ENCODE results near the gene CA6. TPM values are rescaled to one million over a fixed set of nuclear protein-coding genes. Genes with fewer than 3 reads are reported as not detected.
"Not testable (repeated sequence)": the region's sequence is repeated elsewhere in the genome, so short reads cannot be mapped to it uniquely, and the experiment has no call there.

CA6 gene
- total RNA-seq, 1 experiment from 2014 or later, result not detected

GRCh38 chr1:8926707-8927694, 18.7 kb upstream of the CA6 start:
- no peak for DNase-seq (ENCODE audit: low read depth)

- no peak for DNase-seq (ENCODE audit: low read depth)
Measured at GRCh38 chr1:8930116-8930515, 15.6 kb upstream of the CA6 start.

GRCh38 chr1:8937051-8937450, 8.6 kb upstream of the CA6 start:
- not testable (repeated sequence) for DNase-seq (ENCODE audit: low read depth)

- DNase-seq (ENCODE audit: low read depth), result no peak
Measured at GRCh38 chr1:8937701-8938100, 8.0 kb upstream of the CA6 start.

GRCh38 chr1:8938232-8938999, 7.3 kb upstream of the CA6 start:
- no peak for DNase-seq (ENCODE audit: low read depth)

GRCh38 chr1:8939000-8939265, 6.7 kb upstream of the CA6 start:
- no peak for DNase-seq (ENCODE audit: low read depth)

GRCh38 chr1:8939362-8939995, 6.2 kb upstream of the CA6 start:
- no peak for DNase-seq (ENCODE audit: low read depth)

- DNase-seq (ENCODE audit: low read depth), result peak; percentile 81
Measured at GRCh38 chr1:8941906-8942305, 3.8 kb upstream of the CA6 start.

GRCh38 chr1:8943498-8944405, 1.9 kb upstream of the CA6 start:
- DNase-seq (ENCODE audit: low read depth), result no peak

GRCh38 chr1:8947127-8947691, 1.5 kb downstream of the CA6 start:
- DNase-seq (ENCODE audit: low read depth), result no peak

- no peak for DNase-seq (ENCODE audit: low read depth)
Measured at GRCh38 chr1:8950309-8950708, 4.6 kb downstream of the CA6 start.

GRCh38 chr1:8951231-8951630, 5.6 kb downstream of the CA6 start:
- DNase-seq (ENCODE audit: low read depth), result no peak

GRCh38 chr1:8955406-8955805, 9.7 kb downstream of the CA6 start:
- DNase-seq (ENCODE audit: low read depth), result no peak

- no peak for DNase-seq (ENCODE audit: low read depth)
Measured at GRCh38 chr1:8956461-8957349, 11.0 kb downstream of the CA6 start.

- DNase-seq (ENCODE audit: low read depth), result peak; percentile 63
Measured at GRCh38 chr1:8962812-8963530, 17.3 kb downstream of the CA6 start.

GRCh38 chr1:8963963-8964362, 18.3 kb downstream of the CA6 start:
- no peak for DNase-seq (ENCODE audit: low read depth)

- peak; percentile 20 for DNase-seq (ENCODE audit: low read depth)
Measured at GRCh38 chr1:8965121-8965820, 19.6 kb downstream of the CA6 start.

GRCh38 chr1:8966606-8967005, 20.9 kb downstream of the CA6 start:
- no peak for DNase-seq (ENCODE audit: low read depth)

GRCh38 chr1:8968902-8969301, 23.2 kb downstream of the CA6 start:
- not testable (repeated sequence) for DNase-seq (ENCODE audit: low read depth)

Data from RPMI7951 (cell line).